Measurements from ENCODE around the gene HS6ST1.
A peak's percentile ranks its signal among the peaks of the same experiment; 100 is the strongest.

The HS6ST1 gene

GRCh38 chr2:128299628-128300027, 19.0 kb downstream of the HS6ST1 start:
- Histone ChIP-seq H3K9ac (ENCODE audit: low read depth, low read length) (no peak overlapping the region; the same call in 1 of the 2 replicates), H3K27me3 (ENCODE audit: insufficient read depth, low read length) (no peaks in the 10 kb centered on the region), H3K27ac (ENCODE audit: low read length) (no peak overlapping the region), H3K9me3 (ENCODE audit: insufficient read depth, low read depth, low read length) (no peaks in the 10 kb centered on the region), H3K36me3 (ENCODE audit: insufficient read depth, low read depth, low read length) (0 out of 2 replicates have a peak, but pooled peaks cover 5% of the 10 kb centered on the region), H3K4me3 (ENCODE audit: low read length) (no peak overlapping the region), H3K4me1 (ENCODE audit: insufficient read depth, low read length) (peaks cover 2% of the 10 kb centered on the region; the same call in 1 of the 2 replicates)

GRCh38 chr2:128298846-128299507, 19.7 kb downstream of the HS6ST1 start:
- no peaks in the 10 kb centered on the region for H3K9me3 ChIP-seq (ENCODE audit: insufficient read depth, low read depth, low read length)
- no peaks in the 10 kb centered on the region for H3K4me1 ChIP-seq (ENCODE audit: insufficient read depth, low read length)
- H3K27me3 ChIP-seq (ENCODE audit: insufficient read depth, low read length): no peaks in the 10 kb centered on the region
- no peak overlapping the region for H3K4me3 ChIP-seq (ENCODE audit: low read length)
- no peak overlapping the region for H3K27ac ChIP-seq (ENCODE audit: low read length)
- no peak overlapping the region; the same call in 1 of the 2 replicates for H3K9ac ChIP-seq (ENCODE audit: low read depth, low read length)
- 0 out of 2 replicates have a peak, but pooled peaks cover 5% of the 10 kb centered on the region for H3K36me3 ChIP-seq (ENCODE audit: insufficient read depth, low read depth, low read length)

GRCh38 chr2:128298286-128298685, 20.4 kb downstream of the HS6ST1 start:
- H3K4me3 ChIP-seq (ENCODE audit: low read length): no peak overlapping the region
- H3K9ac ChIP-seq (ENCODE audit: low read depth, low read length): no peak overlapping the region
- no peaks in the 10 kb centered on the region for H3K36me3 ChIP-seq (ENCODE audit: insufficient read depth, low read depth, low read length)
- H3K27ac ChIP-seq (ENCODE audit: low read length): no peak overlapping the region
- H3K4me1 ChIP-seq (ENCODE audit: insufficient read depth, low read length): no peaks in the 10 kb centered on the region
- H3K27me3 ChIP-seq (ENCODE audit: insufficient read depth, low read length): no peaks in the 10 kb centered on the region
- H3K9me3 ChIP-seq (ENCODE audit: insufficient read depth, low read depth, low read length): no peaks in the 10 kb centered on the region

- Histone ChIP-seq H3K9ac (ENCODE audit: low read depth, low read length) (no peak overlapping the region), H3K36me3 (ENCODE audit: insufficient read depth, low read depth, low read length) (peaks cover 2% of the 10 kb centered on the region; the same call in 1 of the 2 replicates), H3K4me1 (ENCODE audit: insufficient read depth, low read length) (peaks cover 14% of the 10 kb centered on the region; the same call in 1 of the 2 replicates), H3K4me3 (ENCODE audit: low read length) (no peak overlapping the region), H3K9me3 (ENCODE audit: insufficient read depth, low read depth, low read length) (no peaks in the 10 kb centered on the region), H3K27me3 (ENCODE audit: insufficient read depth, low read length) (no peaks in the 10 kb centered on the region), H3K27ac (ENCODE audit: low read length) (no peak overlapping the region)
Observed at GRCh38 chr2:128293870-128294455, 24.7 kb downstream of the HS6ST1 start.

- Histone ChIP-seq H3K36me3 (ENCODE audit: insufficient read depth, low read depth, low read length) (peaks cover 7% of the 10 kb centered on the region; the same call in 1 of the 2 replicates), H3K9me3 (ENCODE audit: insufficient read depth, low read depth, low read length) (no peaks in the 10 kb centered on the region), H3K27ac (ENCODE audit: low read length) (no peak overlapping the region), H3K27me3 (ENCODE audit: insufficient read depth, low read length) (no peaks in the 10 kb centered on the region), H3K4me3 (ENCODE audit: low read length) (no peak overlapping the region), H3K9ac (ENCODE audit: low read depth, low read length) (no peak overlapping the region), H3K4me1 (ENCODE audit: insufficient read depth, low read length) (peaks cover 15% of the 10 kb centered on the region; the same call in 1 of the 2 replicates)
Observed at GRCh38 chr2:128293426-128293755, 25.3 kb downstream of the HS6ST1 start.

GRCh38 chr2:128292599-128293425, 25.9 kb downstream of the HS6ST1 start:
- Histone ChIP-seq H3K9ac (ENCODE audit: low read depth, low read length) (no peak overlapping the region), H3K36me3 (ENCODE audit: insufficient read depth, low read depth, low read length) (peaks cover 12% of the 10 kb centered on the region; the same call in 1 of the 2 replicates)

GRCh38 chr2:128291844-128292598, 26.6 kb downstream of the HS6ST1 start:
- Histone ChIP-seq H3K27me3 (ENCODE audit: insufficient read depth, low read length) (no peaks in the 10 kb centered on the region), H3K36me3 (ENCODE audit: insufficient read depth, low read depth, low read length) (peaks cover 20% of the 10 kb centered on the region; the same call in 1 of the 2 replicates), H3K27ac (ENCODE audit: low read length) (no peak overlapping the region), H3K9ac (ENCODE audit: low read depth, low read length) (no peak overlapping the region), H3K9me3 (ENCODE audit: insufficient read depth, low read depth, low read length) (no peaks in the 10 kb centered on the region), H3K4me1 (ENCODE audit: insufficient read depth, low read length) (peaks cover 15% of the 10 kb centered on the region; the same call in 1 of the 2 replicates), H3K4me3 (ENCODE audit: low read length) (no peak overlapping the region)

More at GRCh38 chr2:128292599-128293425, 25.9 kb downstream of the HS6ST1 start:
- H3K4me3 ChIP-seq (ENCODE audit: low read length): no peak overlapping the region
- no peaks in the 10 kb centered on the region for H3K9me3 ChIP-seq (ENCODE audit: insufficient read depth, low read depth, low read length)
- H3K27me3 ChIP-seq (ENCODE audit: insufficient read depth, low read length): no peaks in the 10 kb centered on the region
- no peak overlapping the region for H3K27ac ChIP-seq (ENCODE audit: low read length)
- peaks cover 15% of the 10 kb centered on the region; the same call in 1 of the 2 replicates for H3K4me1 ChIP-seq (ENCODE audit: insufficient read depth, low read length)

- peaks cover 20% of the 10 kb centered on the region; the same call in 1 of the 2 replicates for H3K36me3 ChIP-seq (ENCODE audit: insufficient read depth, low read depth, low read length)
- no peaks in the 10 kb centered on the region for H3K27me3 ChIP-seq (ENCODE audit: insufficient read depth, low read length)
Observed at GRCh38 chr2:128291161-128291843, 27.4 kb downstream of the HS6ST1 start.

GRCh38 chr2:128290356-128290755, 28.3 kb downstream of the HS6ST1 start:
- no peak overlapping the region for H3K9ac ChIP-seq (ENCODE audit: low read depth, low read length)

More at GRCh38 chr2:128291161-128291843, 27.4 kb downstream of the HS6ST1 start:
- no peak overlapping the region for H3K27ac ChIP-seq (ENCODE audit: low read length)
- no peak overlapping the region for H3K4me3 ChIP-seq (ENCODE audit: low read length)
- no peaks in the 10 kb centered on the region for H3K9me3 ChIP-seq (ENCODE audit: insufficient read depth, low read depth, low read length)
- H3K9ac ChIP-seq (ENCODE audit: low read depth, low read length): no peak overlapping the region
- peaks cover 15% of the 10 kb centered on the region; the same call in 1 of the 2 replicates for H3K4me1 ChIP-seq (ENCODE audit: insufficient read depth, low read length)

GRCh38 chr2:128289439-128289838, 29.2 kb downstream of the HS6ST1 start:
- H3K4me3 ChIP-seq (ENCODE audit: low read length): peak overlapping the region; percentile 26; the same call in 1 of the 2 replicates
- peaks cover 15% of the 10 kb centered on the region; the same call in 1 of the 2 replicates for H3K4me1 ChIP-seq (ENCODE audit: insufficient read depth, low read length)
- peaks cover 20% of the 10 kb centered on the region; the same call in 1 of the 2 replicates for H3K36me3 ChIP-seq (ENCODE audit: insufficient read depth, low read depth, low read length)
- no peaks in the 10 kb centered on the region for H3K27me3 ChIP-seq (ENCODE audit: insufficient read depth, low read length)
- H3K9ac ChIP-seq (ENCODE audit: low read depth, low read length): no peak overlapping the region
- H3K9me3 ChIP-seq (ENCODE audit: insufficient read depth, low read depth, low read length): no peaks in the 10 kb centered on the region
- H3K27ac ChIP-seq (ENCODE audit: low read length): no peak overlapping the region

More at GRCh38 chr2:128290356-128290755, 28.3 kb downstream of the HS6ST1 start:
- Histone ChIP-seq H3K27ac (ENCODE audit: low read length) (no peak overlapping the region), H3K4me3 (ENCODE audit: low read length) (no peak overlapping the region), H3K36me3 (ENCODE audit: insufficient read depth, low read depth, low read length) (peaks cover 20% of the 10 kb centered on the region; the same call in 1 of the 2 replicates), H3K4me1 (ENCODE audit: insufficient read depth, low read length) (peaks cover 15% of the 10 kb centered on the region; the same call in 1 of the 2 replicates), H3K27me3 (ENCODE audit: insufficient read depth, low read length) (no peaks in the 10 kb centered on the region), H3K9me3 (ENCODE audit: insufficient read depth, low read depth, low read length) (no peaks in the 10 kb centered on the region)

All from iPS-20b (cell line).